K562 (cell line): ENCODE data around the gene TRIM27. TPM values are rescaled to one million over a fixed set of nuclear protein-coding genes. Genes with fewer than 3 reads are reported as not detected.

Experiments
- BRD9 ChIP-seq: fragments of 450-650 bp; IDR thresholded peaks from 2 replicates; pipeline ENCODE4 v1.6.1; 2018; ENCODE audit warnings: low read depth; ENCODE audit not compliant: partially characterized antibody
- BRF1 ChIP-seq: IDR thresholded peaks from 3 replicates; pipeline ENCODE4 v1.6.1; 2011; ENCODE audit warnings: borderline replicate concordance, mild to moderate bottlenecking; ENCODE audit not compliant: insufficient read length; ENCODE audit errors: extremely low read depth
- DDX20 ChIP-seq: fragments of 450-650 bp; IDR thresholded peaks from 2 replicates; pipeline ENCODE4 v1.6.1; 2016; ENCODE audit warnings: missing genetic modification characterization, low read depth, mild to moderate bottlenecking, missing compliant biosample characterization, moderate library complexity
- FOXJ3 ChIP-seq: sonication (generic); formaldehyde crosslinking; IDR thresholded peaks from 2 replicates; pipeline ENCODE4 v1.4.0; 2020; ENCODE audit warnings: mild to moderate bottlenecking, missing genetic modification reagents
- HCFC1 ChIP-seq: IDR thresholded peaks from 2 replicates; pipeline ENCODE4 v1.6.1; 2012; ENCODE audit warnings: low read depth, low read length, improper control_type of control experiment
- MAFG ChIP-seq: fragments of 450-650 bp; conservative IDR thresholded peaks from 2 replicates; pipeline ENCODE4 v1.6.1; 2016; ENCODE audit warnings: missing genetic modification characterization, missing compliant biosample characterization
- NCOA6 ChIP-seq: fragments of 450-650 bp; IDR thresholded peaks from 2 replicates; pipeline ENCODE4 v1.6.1; 2017; ENCODE audit warnings: mild to moderate bottlenecking
- RBM14 ChIP-seq: fragments of 200-400 bp; formaldehyde crosslinking; IDR thresholded peaks from 2 replicates; pipeline ENCODE4 v1.6.1; 2018; ENCODE audit warnings: low read depth, mild to moderate bottlenecking, low read length, moderate library complexity, borderline replicate concordance; ENCODE audit not compliant: insufficient read depth
- SRSF1 ChIP-seq: fragments of 200-400 bp; formaldehyde crosslinking; IDR thresholded peaks from 2 replicates; pipeline ENCODE4 v1.6.1; 2017; ENCODE audit warnings: mild to moderate bottlenecking, low read depth, low read length, moderate library complexity
- SRSF7 ChIP-seq: fragments of 200-400 bp; formaldehyde crosslinking; optimal IDR thresholded peaks from 2 replicates; pipeline ENCODE3; 2017; ENCODE audit warnings: mild to moderate bottlenecking, low read depth, low read length
- TBL1XR1 ChIP-seq, 2 experiments: IDR thresholded peaks; 2 replicates each; pipeline ENCODE4 v1.6.1; 2012; ENCODE audit warnings: improper control_type of control experiment in 2 of 2, low read length in 2 of 2, mild to moderate bottlenecking in 1 of 2
- ZBED1 ChIP-seq: IDR thresholded peaks from 2 replicates; pipeline ENCODE4 v1.6.1; 2014
- ZNF146 ChIP-seq: IDR thresholded peaks from one replicate; pipeline ENCODE4 v1.6.1; 2018; ENCODE audit warnings: missing compliant biosample characterization; ENCODE audit not compliant: unreplicated experiment
- ZNF212 ChIP-seq: fragments of 450-650 bp; formaldehyde crosslinking; IDR thresholded peaks from 2 replicates; pipeline ENCODE4 v1.4.0; 2020; ENCODE audit warnings: mild to moderate bottlenecking
- ZNF324 ChIP-seq: fragments of 250-450 bp; sonication (Bioruptor Pico); IDR thresholded peaks from 2 replicates; pipeline ENCODE4 v1.4.0; 2020; ENCODE audit warnings: mild to moderate bottlenecking
- polyA plus RNA-seq, 8 experiments: library from polyadenylated mRNA; depleted of rRNA in 4 of 8; stranded (reverse) in 5 of 8; unstranded in 3 of 8; fragments of >200 nt; fragmentation: Nextera tagmentation in 2 of 8; fragmentation: Illumina TruSeq in 1 of 8; extraction: Ambion mirVana in 2 of 8; extraction: Trizol in 1 of 8; gene quantifications; 2 replicates each; pipeline versions ENCODE4 v1.2.1 to v1.2.3, GENCODE V29; 2011 to 2014; ENCODE audit warnings: inconsistent platforms in 1 of 8, missing spikeins in 1 of 8
- total RNA-seq, 7 experiments: library from RNA; depleted of rRNA in 6 of 7; stranded (reverse); fragments of >200 nt in 6 of 7; fragmentation: Illumina TruSeq in 2 of 7; extraction: Trizol in 2 of 7; gene quantifications; 2 replicates each; pipeline versions ENCODE4 v1.2.1 to v1.2.3, GENCODE V29; 2011 to 2021; ENCODE audit warnings: low replicate concordance in 1 of 7
- TF ChIP-seq, protein P1 (sequence below): IDR thresholded peaks from 2 replicates; pipeline ENCODE4 v1.6.1; 2011; ENCODE audit warnings: borderline replicate concordance, low read depth, mild to moderate bottlenecking, moderate library complexity, low read length; ENCODE audit not compliant: insufficient read depth, poor library complexity, severe bottlenecking
- TF ChIP-seq, protein P2 (sequence below): sonication (generic); formaldehyde crosslinking; IDR thresholded peaks from 2 replicates; pipeline ENCODE4 v1.8.1; 2023; ENCODE audit warnings: mild to moderate bottlenecking, missing genetic modification reagents, moderate library complexity
- TF ChIP-seq, protein P3 (sequence below): fragments of 450-650 bp; IDR thresholded peaks from 2 replicates; pipeline ENCODE4 v1.6.1; 2016; ENCODE audit warnings: low read depth, mild to moderate bottlenecking, moderate library complexity
- TF ChIP-seq, protein P4 (sequence below): IDR thresholded peaks from 2 replicates; pipeline ENCODE4 v1.6.1; 2016; ENCODE audit warnings: missing genetic modification characterization, missing compliant biosample characterization
- TF ChIP-seq, protein P5 (sequence below): fragments of 250-450 bp; sonication (Bioruptor Pico); IDR thresholded peaks from 2 replicates; pipeline ENCODE4 v1.5.0; 2020; ENCODE audit warnings: mild to moderate bottlenecking, borderline replicate concordance

Gene TRIM27
- total and polyA plus RNA-seq, 9 of the 15 experiments (the other 6 are each of a cell fraction or from before 2014, with no cell fraction given), result 37.7 to 235 (median 122) TPM

DNA sequence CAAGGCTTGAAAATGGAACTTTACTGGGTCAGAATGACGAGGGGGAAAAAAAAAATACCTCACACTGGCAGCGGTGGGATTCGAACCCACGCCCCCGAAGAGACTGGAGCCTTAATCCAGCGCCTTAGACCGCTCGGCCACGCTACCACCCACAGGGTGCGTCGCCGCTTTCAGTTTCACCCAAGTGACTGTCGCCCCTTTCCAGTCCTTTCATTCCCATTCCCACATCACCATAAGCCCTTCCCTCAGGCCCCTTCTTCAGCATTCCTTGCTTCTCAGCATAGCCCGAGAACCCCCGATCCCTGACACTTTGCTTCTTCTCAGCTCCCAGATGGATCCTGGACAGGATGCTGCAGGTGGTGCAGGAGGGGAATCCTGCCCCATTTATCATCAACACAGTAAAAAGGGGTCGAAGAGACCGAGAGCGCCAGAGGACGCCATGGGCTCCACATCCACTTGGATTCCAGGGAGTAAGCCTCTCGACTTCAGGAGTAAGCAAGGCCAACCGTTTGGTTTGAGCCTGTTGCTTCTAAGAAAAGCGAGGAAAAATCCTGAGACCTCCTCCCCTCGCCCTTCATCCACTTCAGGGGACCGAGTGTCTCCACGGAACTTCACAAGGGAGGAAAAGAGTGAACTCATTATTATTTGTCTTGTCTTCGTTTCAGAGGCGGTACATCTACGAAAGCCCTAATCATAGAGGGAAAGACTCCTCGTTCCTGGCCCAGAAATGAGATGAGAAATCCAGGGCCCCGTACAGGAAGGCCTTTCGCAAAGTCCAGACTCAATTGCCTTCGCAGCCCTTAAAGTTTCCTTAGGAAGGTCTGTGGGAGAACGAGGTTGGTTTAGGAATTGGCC lies 20.0 kb upstream of the TRIM27 start (continued):
- TF ChIP-seq, protein P1, sequence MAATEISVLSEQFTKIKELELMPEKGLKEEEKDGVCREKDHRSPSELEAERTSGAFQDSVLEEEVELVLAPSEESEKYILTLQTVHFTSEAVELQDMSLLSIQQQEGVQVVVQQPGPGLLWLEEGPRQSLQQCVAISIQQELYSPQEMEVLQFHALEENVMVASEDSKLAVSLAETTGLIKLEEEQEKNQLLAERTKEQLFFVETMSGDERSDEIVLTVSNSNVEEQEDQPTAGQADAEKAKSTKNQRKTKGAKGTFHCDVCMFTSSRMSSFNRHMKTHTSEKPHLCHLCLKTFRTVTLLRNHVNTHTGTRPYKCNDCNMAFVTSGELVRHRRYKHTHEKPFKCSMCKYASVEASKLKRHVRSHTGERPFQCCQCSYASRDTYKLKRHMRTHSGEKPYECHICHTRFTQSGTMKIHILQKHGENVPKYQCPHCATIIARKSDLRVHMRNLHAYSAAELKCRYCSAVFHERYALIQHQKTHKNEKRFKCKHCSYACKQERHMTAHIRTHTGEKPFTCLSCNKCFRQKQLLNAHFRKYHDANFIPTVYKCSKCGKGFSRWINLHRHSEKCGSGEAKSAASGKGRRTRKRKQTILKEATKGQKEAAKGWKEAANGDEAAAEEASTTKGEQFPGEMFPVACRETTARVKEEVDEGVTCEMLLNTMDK, result no peak
- TF ChIP-seq BRD9 (peak; percentile 75), ZNF146 (CRISPR knock-in tag) (no peak), HCFC1 (no peak; the same call in 1 of the 2 replicates), RBM14 (no peak), SRSF7 (no peak), TBL1XR1 (IDR thresholded peaks at IDR 0.05; ENCODE audit: low read length in 2 of 2) (peak in 1 of 2 experiments; percentile 90; a peak in 2 of 4 replicates), FOXJ3 (CRISPR knock-in tag) (no peak), ZBED1 (no peak), NCOA6 (no peak), ZNF324 (CRISPR knock-in tag) (no peak), MAFG (tag) (0 out of 2 replicates have a peak, but pooled peaks have one; percentile 52), DDX20 (tag) (0 out of 2 replicates have a peak, but pooled peaks have one; percentile 10), BRF1 (peak; percentile 64), SRSF1 (no peak), ZNF212 (no peak)
- TF ChIP-seq, protein P2, sequence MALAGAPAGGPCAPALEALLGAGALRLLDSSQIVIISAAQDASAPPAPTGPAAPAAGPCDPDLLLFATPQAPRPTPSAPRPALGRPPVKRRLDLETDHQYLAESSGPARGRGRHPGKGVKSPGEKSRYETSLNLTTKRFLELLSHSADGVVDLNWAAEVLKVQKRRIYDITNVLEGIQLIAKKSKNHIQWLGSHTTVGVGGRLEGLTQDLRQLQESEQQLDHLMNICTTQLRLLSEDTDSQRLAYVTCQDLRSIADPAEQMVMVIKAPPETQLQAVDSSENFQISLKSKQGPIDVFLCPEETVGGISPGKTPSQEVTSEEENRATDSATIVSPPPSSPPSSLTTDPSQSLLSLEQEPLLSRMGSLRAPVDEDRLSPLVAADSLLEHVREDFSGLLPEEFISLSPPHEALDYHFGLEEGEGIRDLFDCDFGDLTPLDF (CRISPR knock-in tag), result no peak
- TF ChIP-seq, protein P3, sequence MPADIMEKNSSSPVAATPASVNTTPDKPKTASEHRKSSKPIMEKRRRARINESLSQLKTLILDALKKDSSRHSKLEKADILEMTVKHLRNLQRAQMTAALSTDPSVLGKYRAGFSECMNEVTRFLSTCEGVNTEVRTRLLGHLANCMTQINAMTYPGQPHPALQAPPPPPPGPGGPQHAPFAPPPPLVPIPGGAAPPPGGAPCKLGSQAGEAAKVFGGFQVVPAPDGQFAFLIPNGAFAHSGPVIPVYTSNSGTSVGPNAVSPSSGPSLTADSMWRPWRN, result peak; percentile 50; the same call in 1 of the 2 replicates
- TF ChIP-seq, protein P4, sequence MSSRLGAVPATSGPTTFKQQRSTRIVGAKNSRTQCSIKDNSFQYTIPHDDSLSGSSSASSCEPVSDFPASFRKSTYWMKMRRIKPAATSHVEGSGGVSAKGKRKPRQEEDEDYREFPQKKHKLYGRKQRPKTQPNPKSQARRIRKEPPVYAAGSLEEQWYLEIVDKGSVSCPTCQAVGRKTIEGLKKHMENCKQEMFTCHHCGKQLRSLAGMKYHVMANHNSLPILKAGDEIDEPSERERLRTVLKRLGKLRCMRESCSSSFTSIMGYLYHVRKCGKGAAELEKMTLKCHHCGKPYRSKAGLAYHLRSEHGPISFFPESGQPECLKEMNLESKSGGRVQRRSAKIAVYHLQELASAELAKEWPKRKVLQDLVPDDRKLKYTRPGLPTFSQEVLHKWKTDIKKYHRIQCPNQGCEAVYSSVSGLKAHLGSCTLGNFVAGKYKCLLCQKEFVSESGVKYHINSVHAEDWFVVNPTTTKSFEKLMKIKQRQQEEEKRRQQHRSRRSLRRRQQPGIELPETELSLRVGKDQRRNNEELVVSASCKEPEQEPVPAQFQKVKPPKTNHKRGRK, result no peak
- TF ChIP-seq, protein P5, sequence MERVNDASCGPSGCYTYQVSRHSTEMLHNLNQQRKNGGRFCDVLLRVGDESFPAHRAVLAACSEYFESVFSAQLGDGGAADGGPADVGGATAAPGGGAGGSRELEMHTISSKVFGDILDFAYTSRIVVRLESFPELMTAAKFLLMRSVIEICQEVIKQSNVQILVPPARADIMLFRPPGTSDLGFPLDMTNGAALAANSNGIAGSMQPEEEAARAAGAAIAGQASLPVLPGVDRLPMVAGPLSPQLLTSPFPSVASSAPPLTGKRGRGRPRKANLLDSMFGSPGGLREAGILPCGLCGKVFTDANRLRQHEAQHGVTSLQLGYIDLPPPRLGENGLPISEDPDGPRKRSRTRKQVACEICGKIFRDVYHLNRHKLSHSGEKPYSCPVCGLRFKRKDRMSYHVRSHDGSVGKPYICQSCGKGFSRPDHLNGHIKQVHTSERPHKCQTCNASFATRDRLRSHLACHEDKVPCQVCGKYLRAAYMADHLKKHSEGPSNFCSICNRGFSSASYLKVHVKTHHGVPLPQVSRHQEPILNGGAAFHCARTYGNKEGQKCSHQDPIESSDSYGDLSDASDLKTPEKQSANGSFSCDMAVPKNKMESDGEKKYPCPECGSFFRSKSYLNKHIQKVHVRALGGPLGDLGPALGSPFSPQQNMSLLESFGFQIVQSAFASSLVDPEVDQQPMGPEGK (CRISPR knock-in tag), result no peak
